Bronchial epithelial cell (primary cell): Measurements from ENCODE around the gene SLFNL1. TPM values are rescaled to one million over a fixed set of nuclear protein-coding genes. Genes with fewer than 3 reads are reported as not detected.

Experiments
- DNase-seq: peaks from one replicate; pipeline ENCODE4 v3.0.0-alpha.2; 2010; ENCODE audit warnings: low read depth
- FAIRE-seq: peaks from 2 replicates; lab custom pipeline; 2011; peaks lifted over from hg19 to GRCh38; lab: Jason Lieb, UNC
- H3K27me3 ChIP-seq: 2 replicates; pipeline ENCODE4 v1.5.1; 2011; ENCODE audit warnings: low read length; ENCODE audit not compliant: control insufficient read depth, insufficient read depth
- H3K36me3 ChIP-seq: 2 replicates; pipeline ENCODE4 v1.5.1; 2011; ENCODE audit warnings: low read length; ENCODE audit not compliant: control insufficient read depth, insufficient read depth
- H3K4me3 ChIP-seq: 2 replicates; pipeline ENCODE4 v1.5.1; 2011; ENCODE audit warnings: mild to moderate bottlenecking, low read depth, low read length, control low read depth
- CTCF ChIP-seq: IDR thresholded peaks from 2 replicates; pipeline ENCODE4 v1.5.1; 2011; ENCODE audit warnings: mild to moderate bottlenecking, moderate library complexity, low read length, control low read depth, inconsistent platforms; ENCODE audit not compliant: insufficient read depth, severe bottlenecking
- total RNA-seq: library from RNA; depleted of rRNA; stranded (reverse); fragments of >200 nt; gene quantifications from 2 replicates; pipeline ENCODE4 v1.2.1, GENCODE V29; 2014

SLFNL1 gene
- total RNA-seq, 1 donor from 2014 or later: under 0.01 TPM

DNA sequence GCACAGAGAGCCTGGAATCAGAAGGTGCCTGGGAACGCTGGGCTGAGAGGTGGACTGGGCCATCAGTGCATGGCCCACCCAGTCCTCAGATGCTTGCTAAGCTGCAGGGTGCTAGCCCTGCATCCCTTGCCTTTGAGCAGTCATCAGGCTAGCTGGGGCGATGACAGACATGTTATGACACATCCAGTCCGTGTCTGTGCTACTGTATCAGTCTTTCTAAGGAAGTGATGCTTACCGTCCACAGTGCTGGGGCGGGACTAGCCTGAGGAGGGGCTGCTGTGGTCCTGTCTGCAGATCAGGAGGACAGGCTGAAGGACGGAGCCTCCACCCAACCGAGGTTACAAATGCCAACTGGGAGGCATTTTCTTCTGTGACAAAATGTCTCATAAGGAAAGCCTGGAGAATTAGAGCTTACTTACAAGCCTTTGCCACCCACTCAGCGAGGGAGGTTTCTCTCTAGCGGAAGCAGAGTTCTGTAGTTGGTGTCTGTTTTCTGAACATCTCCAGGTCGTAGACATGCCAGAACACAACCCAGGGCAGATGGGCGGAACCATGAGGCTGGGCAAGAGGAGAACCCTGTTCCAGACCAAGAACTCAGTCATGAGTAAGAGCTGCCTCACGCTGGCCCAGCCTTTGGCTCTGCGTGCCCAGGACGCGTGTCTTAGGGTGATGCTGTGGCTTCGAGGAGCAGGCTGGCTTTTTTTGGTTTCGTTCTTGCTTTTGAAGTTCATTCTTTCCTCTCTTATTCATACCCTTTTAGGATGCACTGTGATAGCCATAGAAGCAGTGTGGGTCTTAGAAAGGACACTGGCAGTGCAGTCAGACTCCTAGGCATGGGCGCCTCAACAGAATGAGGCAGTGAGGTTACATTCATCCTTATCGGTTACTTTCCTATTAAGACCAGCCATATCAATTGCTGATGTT is 14.3 kb downstream of the SLFNL1 start:
- no peak for TF ChIP-seq CTCF
- DNase-seq (peak; percentile 99), FAIRE-seq (peak; percentile 95)
- Histone ChIP-seq H3K27me3 (no peaks in the 10 kb centered on the region), H3K36me3 (peaks cover 34% of the 10 kb centered on the region), H3K4me3 (no peak overlapping the region)

DNA sequence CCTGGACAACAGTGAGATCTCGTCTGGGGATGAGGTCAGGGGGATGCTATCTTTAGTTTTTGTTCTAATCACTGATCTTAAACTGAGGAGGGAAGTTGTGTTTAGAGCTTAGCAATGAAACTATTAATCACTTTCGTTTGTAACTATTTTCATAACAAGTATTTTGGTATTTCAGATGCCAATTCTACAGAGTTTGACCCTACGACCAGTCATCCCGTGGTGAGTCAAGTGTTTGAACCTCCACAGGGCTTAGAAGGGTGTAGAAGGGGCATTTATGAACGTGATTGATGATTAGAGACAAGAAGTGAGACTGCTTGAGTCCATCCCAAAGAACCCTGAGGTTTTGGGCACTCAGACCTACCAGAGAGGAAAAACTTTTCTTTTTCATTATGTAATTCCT is 15.6 kb downstream of the SLFNL1 start:
- Histone ChIP-seq H3K27me3 (no peaks in the 10 kb centered on the region), H3K4me3 (no peak overlapping the region), H3K36me3 (peaks cover 27% of the 10 kb centered on the region)
- DNase-seq (no peak), FAIRE-seq (no peak)
- TF ChIP-seq CTCF: no peak

DNA sequence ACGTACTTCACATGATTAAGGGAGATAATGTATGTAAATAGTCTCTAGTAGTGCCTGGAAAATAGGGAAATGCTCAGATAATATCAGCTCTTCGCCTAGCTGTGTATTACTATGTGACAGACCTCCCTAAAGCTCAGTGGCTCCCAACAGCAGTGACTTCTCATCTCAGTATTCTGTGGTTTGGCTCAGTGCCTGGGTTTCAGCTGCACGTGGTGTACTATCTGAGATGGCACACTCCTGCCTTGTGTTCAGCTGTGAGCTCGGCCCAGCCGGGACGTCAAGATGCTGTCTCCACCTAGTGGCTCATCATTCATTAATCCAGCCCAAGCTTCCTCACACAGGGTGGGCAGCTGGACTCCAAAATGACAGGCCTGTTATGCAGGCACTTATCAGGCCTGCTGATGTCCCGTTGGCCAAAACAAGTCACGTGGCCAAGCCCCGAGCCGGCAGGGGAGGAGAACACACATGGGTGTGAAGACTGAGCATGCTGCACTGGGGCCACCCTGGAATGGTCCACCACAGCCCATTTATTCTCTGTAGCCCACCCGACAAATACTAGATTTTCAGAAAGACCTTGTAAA is 17.8 kb downstream of the SLFNL1 start:
- peak; percentile 58 for TF ChIP-seq CTCF
- Histone ChIP-seq H3K27me3 (no peaks in the 10 kb centered on the region), H3K4me3 (no peak overlapping the region), H3K36me3 (peaks cover 25% of the 10 kb centered on the region)
- DNase-seq: peak; percentile 97
- FAIRE-seq: peak; percentile 93

- TF ChIP-seq CTCF: no peak
- Histone ChIP-seq H3K4me3 (no peak overlapping the region), H3K27me3 (no peaks in the 10 kb centered on the region), H3K36me3 (peaks cover 24% of the 10 kb centered on the region)
- DNase-seq: no peak
- FAIRE-seq: no peak
These were observed 18.3 kb downstream of the SLFNL1 start for GRCh38 chr1:41003127-41003639.

DNA sequence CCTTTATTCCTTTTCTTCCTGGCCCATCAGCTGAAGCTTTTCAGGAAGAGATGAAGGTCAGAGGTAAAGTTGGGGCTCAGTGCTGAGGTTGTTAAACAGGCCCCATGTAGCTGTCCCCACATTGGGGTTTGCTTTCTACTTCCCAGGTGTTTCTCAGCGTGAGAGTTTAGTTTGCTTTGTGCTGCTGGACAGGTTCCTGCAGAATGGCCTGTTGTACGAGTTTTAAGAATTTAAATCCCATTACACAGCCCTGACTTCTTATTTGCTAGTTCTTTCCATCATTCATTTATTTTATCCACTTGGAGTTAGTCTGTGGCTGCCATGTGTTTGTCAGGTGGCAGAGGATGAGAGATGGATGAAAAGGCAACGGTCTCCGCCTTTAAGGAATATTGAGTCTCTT is 22.9 kb downstream of the SLFNL1 start:
- peaks cover 31% of the 10 kb centered on the region for H3K36me3 ChIP-seq
- no peak overlapping the region for H3K4me3 ChIP-seq
- TF ChIP-seq CTCF: no peak
- no peak for DNase-seq
- no peaks in the 10 kb centered on the region for H3K27me3 ChIP-seq
- FAIRE-seq: no peak
